Stimulated activated naive CD4-positive, alpha-beta T cell treated with Interleukin-2 at 50 U/mL for 16 hours (primary cell): Measurements from ENCODE around the gene RANBP17.
"Not testable (repeated sequence)": the region's sequence is repeated elsewhere in the genome, so short reads cannot be mapped to it uniquely, and the experiment has no call there.

Source experiments
- DNase-seq: peaks from one replicate; lab custom pipeline; 2025; lab: John Stamatoyannopoulos, UW

Gene RANBP17

DNA sequence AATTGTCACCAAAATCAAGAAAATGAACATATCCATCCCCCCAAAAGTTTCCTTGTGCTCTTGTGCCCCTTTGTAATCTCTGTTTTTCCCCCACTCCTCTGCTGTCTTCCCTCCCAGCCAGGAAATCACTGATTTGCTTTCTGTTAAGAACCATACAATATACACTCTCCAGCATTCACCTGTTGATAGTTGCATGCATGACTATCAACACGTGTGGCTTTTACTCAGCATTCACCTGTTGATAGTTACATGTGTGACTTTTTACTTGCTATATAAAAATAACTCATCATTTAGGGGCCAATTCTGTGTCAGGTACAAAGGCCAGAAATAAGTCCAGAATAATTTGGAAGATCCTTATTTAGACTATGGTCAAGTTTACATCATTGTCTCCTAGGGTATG lies 6.0 kb downstream of the RANBP17 start:
- no peak for DNase-seq

DNA sequence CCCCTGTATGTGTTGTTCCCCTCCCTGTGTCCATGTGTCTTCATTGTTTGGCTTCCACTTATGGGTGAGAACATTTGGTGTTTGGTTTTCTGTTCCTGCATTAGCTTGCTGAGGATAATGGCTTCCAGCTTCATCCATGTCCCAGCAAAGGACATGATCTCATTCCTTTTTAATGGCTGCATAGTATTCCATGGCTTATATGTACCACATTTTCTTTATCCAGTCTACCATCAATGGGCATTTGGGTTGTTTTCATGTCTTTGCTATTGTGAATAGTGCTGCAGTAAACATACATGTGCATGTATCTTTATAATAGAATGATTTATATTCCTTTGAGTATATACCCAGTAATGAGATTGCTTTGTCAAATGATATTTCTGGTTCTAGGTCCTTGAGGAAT lies 8.6 kb downstream of the RANBP17 start:
- DNase-seq: not testable (repeated sequence)

DNA sequence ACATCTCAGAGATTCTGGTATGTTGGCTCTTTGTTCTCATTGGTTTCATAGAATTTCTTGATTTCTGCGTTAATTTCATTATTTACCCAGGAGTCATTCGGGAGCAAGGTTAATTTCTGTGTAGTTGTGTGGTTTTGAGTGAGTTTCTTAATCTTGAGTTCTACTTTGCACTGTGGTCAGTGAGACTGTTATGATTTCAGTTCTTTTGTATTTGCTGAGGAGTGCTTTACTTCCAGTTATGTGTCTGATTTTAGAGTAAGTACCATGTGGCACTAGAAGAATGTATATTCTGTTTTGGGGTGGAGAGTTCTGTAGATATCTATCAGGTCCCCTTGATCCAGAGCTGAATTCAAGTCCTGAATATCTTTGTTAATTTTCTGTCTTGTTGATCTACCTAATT lies 12.2 kb downstream of the RANBP17 start:
- DNase-seq: no peak

DNA sequence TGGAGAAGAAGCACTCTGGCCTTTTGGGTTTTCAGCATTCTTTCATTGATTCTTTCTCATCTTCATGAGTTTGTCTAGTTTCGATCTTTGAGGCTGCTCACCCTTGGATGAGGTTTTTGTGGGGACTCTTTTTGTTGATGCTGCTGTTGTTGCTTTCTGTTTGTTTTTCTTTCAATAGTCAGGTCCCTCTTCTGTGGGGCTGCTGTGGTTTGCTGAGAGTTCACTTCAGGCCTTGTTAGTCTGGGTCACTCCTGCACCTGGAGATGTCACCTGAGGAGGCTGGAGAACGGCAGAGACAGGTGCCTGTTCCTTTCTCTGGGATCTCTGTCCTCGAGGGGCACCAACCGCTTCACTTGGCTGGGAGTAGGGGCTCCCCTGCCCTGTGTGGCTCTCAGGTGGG lies 14.0 kb downstream of the RANBP17 start:
- DNase-seq: no peak

DNA sequence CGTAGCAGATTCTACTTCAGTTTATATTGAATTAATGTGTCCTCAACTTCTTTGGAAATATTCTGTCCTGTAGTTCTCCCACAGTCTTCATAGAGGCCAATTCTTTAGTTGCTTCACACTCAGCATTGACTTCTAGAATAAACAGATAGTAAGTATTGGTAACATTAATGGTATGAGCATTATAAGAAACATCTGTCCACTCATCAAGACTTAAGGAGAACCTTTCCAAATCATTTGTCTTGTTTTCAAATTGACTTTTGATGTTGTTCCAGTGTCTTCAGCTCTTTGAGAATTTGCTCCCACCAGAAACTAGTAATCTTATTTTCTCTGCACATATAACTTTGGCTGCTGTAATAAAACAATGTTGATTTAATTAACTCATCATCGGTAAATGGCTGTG lies 18.3 kb downstream of the RANBP17 start:
- no peak for DNase-seq

DNA sequence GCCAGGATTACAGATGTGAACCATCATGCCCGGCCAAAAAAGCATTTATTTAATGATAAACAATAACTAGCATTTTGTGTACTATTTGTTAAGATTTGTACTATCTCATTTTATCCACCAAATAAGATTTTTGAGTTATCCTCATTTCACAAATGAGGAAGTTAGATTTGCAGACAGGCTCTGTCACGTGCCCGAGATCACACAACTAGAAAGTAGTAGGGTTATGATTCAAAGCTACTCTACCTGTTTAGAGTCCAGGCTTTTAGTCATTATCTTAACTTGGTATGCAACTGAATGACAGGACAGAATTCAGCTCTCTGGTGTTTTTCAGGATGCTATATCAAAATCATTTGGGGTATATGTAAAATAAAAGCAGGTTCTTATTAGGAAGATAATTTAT lies 20.5 kb downstream of the RANBP17 start:
- DNase-seq: no peak

DNA sequence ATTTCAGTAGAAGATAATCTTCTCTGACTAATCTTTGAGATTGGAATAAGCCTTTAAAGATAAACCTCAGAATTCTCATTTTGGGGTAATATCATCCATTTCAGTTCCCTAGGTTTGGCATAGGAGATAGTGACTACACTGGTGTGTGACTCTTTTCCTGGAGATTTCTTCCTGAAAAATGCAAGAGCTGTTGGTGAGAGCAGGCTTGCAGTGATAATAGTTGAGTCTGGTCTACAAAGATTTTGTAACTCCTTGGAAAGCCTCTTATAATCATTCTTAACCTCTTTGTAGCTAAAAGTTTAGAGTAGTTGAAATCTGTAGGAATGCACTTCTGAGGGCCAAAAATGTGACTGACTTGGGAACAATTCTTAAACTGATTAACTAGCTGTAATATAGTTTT lies 23.4 kb downstream of the RANBP17 start:
- no peak for DNase-seq

DNA sequence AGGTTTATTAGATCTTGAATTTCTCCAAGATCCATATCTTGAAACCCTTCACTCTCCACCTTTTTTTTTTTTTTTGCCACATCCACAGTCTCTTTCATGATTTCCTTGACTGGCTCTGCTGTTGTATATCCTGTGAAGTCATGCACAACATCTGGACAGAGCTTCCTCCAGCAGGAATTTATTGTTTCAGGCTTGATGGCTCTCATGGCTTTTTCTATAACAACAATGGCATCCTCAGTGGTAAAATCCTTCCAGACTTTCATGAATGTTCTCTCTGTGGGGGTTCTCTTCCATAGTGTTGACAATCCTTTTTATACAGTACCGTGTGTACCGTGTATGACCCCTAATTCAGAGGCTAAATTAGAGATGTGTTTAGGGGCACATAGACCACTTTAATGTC lies 24.0 kb downstream of the RANBP17 start:
- DNase-seq: no peak

DNA sequence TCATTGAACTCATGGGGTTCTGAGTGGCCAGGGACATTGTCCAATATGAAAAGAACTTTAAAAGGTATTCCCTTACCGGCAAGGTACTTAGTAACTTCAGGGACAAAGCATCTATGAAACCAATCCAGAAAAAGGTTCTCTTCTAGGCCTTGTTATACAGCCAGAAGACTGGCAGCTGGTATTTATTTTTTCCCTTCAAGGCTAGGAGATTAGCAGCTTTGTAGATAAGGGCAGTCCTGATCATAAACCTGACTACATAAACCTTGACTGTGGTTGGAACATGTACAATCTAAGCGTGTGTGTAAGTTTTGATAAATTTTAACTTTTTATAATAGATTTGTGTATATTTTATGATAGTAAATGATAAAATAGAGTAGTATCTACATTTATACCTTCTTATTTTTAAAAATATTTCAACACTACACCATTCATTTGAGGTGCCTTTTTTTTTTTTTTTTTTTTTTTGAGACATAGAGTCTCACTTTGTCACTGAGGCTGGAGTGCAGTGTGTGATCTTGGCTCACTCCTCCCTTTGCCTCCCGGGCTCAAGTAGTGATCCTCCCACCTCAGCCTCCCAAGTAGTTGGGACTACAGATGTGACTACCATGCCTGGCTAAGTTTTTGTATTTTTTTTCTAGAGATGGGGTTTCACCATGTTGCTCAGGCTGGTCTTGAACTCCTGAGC lies 24.5 kb downstream of the RANBP17 start:
- DNase-seq: no peak

DNA sequence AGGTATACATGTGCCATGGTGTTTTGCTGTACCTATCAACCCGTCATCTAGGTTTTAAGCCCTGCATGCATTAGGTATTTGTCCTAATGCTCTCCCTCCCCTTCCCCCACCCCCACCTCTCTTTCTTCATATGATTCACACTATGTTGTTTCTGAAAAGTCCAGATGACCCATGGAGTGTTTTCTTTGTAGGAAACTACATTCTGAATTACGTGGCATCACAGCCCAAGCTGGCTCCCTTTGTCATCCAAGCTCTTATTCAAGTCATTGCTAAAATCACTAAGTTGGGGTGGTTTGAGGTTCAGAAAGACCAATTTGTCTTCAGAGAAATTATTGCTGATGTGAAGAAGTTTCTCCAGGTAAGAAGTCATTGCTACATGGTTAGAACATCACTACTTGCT lies 30.4 kb downstream of the RANBP17 start:
- no peak for DNase-seq

DNA sequence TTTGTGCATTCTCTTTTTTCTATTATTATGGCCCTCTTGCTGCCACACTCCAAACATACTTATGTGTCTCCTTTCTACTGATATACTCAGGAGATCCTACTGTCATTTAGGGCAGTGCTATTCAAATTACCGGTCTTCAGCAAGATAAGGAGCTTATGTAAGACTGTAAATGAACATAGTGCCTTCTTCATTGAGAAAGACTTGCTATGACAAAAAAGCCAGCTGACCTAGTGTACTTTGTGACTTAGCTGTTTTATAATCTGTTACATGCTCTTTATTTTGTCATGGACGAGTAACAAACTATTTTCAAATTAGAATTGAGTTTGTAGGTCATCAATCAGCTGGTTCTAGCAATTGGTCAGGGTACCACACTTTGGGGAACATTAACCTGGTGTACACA lies 32.8 kb downstream of the RANBP17 start:
- DNase-seq: no peak

DNA sequence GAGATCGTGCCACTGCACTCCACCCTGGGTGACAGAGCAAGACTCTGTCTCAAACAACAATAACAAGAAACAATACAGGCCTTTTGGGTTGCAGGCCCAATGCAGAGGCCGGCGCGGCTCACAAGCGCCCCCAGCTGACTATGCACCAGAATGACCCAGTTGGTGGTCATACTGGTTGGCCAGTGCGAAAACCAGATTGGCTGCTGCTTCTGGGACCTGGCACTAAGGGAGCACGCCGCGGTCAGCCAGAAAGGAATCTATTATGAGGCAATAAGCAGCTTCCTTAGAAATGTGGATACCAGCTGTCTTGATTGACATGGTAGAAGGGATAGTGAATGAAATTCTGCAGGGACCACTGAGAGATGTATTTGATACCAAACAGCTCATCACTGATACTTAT lies 35.0 kb downstream of the RANBP17 start:
- DNase-seq: no peak

DNA sequence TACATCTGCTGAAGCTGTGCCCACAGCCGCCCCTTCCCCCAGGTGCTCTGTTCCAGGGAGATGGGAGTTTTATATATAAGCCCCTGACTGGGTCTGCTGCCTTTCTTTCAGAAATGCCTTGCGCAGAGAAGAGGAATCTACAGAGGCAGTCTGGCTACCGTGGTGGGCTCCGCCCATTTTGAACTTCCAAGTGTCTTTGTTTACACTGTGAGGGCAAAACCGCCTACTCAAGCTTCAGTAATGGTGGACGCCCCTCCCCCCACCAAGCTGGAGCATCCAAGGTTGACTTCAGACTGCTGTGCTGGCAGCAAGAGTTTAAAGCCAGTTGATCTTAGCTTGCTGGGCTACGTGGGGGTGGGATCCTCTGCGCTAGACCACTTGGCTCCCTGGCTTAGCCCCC lies 41.3 kb downstream of the RANBP17 start:
- no peak for DNase-seq

DNA sequence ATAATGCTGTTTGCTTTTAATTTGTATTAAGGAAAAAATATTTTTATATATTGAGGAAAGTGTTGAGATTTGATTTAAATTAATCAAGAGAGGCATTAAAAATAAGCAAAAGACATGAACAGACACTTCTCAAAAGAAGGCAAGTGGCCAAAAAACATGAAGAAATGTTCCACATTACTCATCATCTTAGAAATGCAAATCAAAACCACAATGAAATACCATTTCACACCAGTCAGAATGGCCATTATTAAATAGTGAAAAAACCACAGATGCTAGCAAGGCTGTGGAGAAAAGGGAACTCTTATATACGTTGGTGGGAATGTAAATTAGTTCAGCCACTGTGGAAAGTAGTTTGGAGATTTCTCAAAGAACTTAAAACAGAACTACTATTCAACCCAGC lies 45.9 kb downstream of the RANBP17 start:
- no peak for DNase-seq

DNA sequence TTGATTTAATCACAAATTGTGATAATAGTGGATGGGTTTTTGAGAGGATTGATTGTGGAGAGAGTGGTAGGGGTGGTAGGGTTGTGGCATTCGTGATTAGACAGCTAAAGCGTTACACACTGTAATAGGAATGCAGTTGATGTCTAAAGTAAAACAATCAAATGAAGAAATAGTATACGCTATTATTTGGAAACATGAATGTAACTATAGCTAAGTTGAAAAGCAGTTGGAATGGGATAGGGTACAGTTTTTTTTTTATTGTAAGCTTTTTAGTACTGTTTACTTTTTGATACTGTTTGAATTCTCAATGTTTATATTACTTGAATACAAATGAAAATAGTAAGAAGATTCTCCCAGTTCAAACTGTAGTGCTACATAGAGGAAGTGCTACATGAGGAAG lies 51.8 kb downstream of the RANBP17 start:
- DNase-seq: no peak

DNA sequence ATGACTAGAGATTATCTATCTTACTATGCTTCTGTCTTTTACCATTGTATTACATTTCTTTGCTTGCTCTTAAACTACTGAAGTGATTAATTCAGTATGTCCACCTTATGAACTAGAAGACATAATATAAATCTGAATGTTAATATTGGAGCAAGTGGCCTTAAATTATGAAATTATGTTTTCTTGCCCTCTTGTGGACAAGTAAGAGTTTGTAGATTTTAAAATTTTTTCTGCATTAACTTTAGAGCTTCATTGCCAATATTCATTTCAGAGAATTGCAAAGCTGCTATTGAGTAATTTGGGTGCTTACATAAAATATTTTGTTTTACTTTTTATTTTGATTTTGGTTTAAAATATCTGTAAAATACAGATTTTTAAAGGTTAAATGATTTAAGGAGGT lies 55.3 kb downstream of the RANBP17 start:
- DNase-seq: no peak

DNA sequence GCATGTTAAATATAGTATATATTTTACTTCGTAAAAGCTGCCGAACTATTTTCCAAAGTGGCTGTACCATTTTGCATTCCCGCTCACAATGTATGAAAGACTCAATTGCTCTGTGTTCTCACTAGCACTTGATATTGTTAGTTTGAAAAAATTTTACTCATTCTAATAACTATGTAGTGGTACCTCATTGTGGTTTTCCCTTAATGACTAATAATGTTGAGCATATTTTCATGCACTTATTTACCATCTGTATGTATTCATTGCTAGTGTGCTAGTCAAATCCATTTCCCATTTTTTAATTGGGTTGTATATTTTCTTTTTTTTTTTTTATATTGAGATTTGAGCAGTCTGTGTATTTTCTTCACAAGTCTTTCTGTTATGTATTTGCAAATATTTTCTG lies 58.4 kb downstream of the RANBP17 start:
- DNase-seq: no peak

DNA sequence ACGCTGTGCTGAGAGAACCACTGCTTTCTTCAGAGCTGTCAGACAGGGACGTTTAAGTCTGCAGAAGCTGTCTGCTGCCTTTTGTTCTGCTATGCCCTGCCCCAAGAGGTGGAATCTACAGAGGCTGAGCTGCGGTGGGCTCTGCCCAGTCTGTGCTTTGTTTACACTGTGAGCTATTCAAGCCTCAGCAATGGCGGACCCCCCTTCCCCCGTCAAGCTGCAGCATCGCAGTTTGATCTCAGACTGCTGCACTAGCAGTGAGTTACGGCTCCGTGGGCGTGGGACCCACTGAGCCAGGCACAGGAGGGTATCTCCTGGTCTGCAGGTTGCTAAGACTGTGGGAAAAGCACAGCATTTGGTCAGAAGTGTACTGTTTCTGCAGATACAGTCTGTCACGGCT lies 60.5 kb downstream of the RANBP17 start:
- DNase-seq: not testable (repeated sequence)

DNA sequence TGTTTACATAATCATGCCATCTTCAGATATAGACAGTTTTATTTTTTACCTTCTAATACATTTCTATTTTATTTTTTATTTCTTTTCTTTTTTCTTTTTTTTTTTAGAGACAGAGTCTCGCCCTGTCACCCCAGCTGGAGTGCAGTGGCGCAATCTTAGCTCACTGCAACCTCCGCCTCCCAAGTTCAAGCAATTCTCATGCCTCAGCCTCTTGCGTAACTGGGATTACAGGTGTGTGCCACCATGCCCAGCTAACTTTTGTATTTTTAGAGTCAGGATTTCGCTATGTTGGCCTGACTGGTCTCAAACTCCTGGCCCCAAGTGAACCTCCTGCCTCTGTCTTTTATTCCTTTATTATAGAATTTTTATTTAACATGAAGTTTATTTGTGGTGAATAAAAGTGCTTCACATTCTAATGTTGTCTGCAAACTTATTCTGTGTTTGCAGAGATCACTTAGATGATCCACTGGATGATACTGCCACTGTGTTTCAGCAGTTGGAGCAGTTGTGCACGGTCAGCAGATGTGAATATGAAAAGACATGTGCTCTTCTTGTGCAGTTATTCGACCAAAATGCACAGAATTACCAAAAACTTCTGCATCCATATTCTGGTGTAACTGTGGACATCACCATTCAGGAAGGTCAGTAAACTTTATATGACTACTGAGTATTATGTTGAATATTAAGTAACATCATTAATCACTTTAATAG lies 62.2 kb downstream of the RANBP17 start:
- DNase-seq: no peak

DNA sequence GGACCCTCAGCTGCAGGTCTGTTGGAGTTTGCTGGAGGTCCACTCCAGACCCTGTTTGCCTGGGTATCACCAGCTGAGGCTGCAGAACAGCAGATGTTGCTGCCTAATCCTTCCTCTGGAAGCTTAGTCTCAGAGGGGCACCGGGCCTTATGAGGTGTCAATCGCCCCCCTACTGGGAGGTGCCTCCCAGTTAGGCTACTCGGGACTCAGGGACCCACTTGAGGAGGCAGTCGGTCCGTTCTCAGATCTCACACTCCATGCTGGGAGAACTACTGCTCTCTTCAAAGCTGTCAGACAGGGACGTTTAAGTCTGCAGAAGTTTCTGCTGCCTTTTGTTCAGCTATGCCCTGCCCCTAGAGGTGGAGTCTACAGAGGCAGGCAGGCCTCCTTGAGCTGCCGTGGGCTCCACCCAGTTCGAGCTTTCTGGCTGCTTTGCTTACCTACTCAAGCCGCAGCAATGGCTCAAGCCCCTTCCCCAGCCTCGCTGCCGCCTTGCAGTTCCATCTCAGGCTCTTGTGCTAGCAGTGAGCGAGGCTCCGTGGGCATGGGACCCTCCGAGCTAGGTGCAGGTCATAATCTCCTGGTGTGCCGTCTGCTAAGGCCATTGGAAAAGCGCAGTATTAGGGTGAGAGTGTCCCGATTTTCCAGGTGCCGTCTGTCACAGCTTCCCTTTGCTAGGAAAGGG lies 73.9 kb downstream of the RANBP17 start:
- not testable (repeated sequence) for DNase-seq

DNA sequence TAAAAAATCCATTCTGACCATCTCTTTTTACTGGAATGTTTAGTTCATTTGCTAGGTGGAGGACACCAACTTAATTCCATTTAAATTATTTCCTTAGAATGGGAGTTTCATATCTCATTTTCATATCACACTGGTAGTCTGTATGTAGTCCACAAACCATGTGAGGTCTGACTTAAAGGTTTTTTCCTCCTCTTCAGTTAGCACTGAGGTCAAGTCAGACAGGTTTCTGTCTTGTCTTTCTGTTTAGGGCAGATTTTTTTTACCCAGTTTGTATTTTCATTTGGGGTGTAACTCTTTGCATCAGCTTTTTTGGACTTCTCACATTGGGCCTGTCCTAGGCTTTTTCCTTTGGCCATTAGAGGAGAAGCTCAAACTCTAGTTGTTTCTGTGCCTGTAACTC lies 75.3 kb downstream of the RANBP17 start:
- no peak for DNase-seq

DNA sequence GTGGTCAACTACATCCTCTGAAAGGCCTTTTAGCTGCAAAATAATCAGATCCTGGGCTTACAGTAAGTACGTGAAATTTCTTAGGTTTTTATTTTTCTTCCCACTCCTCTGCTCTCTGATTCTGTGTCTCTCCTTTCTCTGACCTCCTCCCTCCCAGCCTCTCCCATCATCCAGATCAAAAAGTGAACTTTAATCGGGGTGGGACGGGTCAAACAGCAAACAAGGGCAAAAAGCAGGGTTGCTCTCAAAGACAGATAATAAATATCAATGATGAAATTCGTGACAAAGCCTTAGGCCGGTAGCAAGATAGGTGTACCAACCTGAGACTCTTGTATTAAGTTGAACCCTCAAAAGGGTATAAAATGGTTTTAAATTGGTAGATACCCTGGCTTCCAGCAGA lies 76.1 kb downstream of the RANBP17 start:
- DNase-seq: no peak

DNA sequence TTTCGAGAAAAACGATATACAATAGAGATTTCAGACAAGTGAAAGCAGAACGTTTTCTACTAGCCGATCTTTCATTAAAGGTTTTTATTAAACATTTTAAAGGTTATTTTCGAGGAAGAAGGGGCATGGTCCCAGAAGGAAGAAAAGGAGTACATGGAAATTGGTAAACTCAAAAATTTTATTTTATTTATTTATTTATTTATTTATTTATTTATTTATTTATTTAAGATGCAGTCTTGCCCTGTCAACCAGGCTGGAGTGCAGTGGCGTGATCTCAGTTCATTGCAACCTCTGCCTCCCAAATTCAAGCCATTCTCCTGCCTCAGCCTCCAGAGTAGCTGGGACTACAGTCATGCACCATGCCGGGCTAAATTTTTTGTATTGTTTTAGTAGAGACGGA lies 77.4 kb downstream of the RANBP17 start:
- no peak for DNase-seq
